GM18867 (cell line): ENCODE measurements around the gene JAZF1.

Experiments used
- ATAC-seq: cut with Tn5 transposase; IDR thresholded peaks from one replicate; pipeline ENCODE4 v1.9.1; 2021; ENCODE audit warnings: mild to moderate bottlenecking, moderate library complexity; ENCODE audit not compliant: unreplicated experiment

The JAZF1 gene

GRCh38 chr7:28078036-28078901 is 102.3 kb downstream of the JAZF1 start:
- ATAC-seq, result peak; percentile 57

DNA sequence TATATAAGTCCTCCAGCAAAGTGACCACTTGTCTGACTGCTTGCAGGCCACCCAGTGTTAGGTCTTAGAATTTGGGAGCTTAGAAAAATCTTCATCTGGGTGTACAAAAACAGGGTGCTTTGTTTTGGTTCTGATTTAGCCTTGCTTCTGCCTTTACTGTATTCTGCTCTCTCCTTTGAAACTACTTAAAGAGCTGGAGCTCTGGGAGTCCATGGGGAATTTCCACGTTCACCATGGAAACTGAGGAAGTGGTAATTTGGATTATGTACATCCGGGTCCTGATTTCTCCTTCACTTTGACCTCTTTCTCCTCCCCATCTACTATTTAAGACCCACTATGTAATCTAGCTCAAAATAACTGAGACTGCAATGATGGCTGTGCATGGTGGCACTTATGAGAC is 103.0 kb downstream of the JAZF1 start:
- no peak for ATAC-seq

GRCh38 chr7:28076423-28077200 is 104.0 kb downstream of the JAZF1 start:
- no peak for ATAC-seq

- ATAC-seq, result no peak
Measured at GRCh38 chr7:28075674-28076358, 104.8 kb downstream of the JAZF1 start.

GRCh38 chr7:28072876-28073514 is 107.6 kb downstream of the JAZF1 start:
- no peak for ATAC-seq

DNA sequence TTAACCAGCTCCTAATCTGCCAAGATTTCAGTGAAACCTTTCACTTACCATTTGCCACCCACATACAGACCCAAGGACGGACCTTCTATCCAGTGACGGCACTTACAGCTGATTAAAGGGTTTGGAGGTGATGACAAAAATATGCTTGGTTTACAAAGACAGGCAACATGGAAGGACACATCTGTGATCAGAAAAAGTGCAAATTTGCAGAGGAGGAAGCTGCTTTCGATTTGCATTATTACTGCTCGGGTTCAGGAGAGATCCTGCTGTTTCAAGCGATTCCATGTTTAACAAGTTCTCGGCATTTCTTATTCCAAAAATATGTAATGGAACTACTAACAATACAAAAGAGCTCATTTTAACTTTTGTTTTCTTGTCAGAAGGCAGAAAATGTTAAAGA is 109.0 kb downstream of the JAZF1 start:
- no peak for ATAC-seq

- no peak for ATAC-seq
Measured at GRCh38 chr7:28070297-28071055, 110.1 kb downstream of the JAZF1 start.

- no peak for ATAC-seq
Measured at GRCh38 chr7:28069807-28070206, 110.8 kb downstream of the JAZF1 start.

DNA sequence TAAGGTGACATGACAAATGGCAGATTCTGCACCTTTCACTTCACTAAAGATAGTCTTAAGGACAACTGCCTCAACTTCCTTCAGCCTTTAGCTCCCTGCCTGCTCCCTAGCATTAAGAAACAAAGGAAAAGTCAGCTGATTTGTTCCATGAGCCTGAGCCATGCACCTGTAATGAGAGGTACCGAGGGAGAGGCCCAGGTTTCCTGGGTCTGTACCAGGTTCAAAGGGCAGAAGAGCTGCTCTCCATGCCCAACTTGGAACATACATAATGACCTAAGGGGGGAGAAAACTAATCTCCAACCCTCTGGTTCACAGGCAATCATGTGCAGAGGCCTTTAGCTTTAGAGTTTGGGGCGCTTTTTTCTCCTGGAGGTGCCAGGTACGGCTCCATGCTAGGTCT is 111.2 kb downstream of the JAZF1 start:
- ATAC-seq, result no peak

- no peak for ATAC-seq
Measured at GRCh38 chr7:28068811-28069216, 111.8 kb downstream of the JAZF1 start.

DNA sequence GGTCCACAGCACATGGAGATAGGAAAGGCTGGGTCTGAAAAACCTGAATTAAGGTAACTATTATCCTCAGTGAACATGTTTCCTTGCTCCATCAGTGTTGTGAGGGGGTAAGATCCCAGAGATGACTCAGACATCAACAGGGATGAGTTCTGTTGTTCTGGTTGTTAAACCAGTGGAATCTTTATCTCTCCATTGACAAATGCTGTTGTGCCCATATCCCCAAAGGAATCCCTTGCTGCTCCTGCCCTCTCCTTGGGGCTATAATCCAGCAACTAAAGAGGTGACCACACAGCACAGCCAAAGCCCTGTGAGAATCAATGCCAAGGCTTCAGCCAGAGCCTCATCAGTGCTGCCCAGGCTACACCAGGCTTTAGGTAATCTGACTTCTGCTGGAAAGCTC is 113.4 kb downstream of the JAZF1 start:
- no peak for ATAC-seq

GRCh38 chr7:28065721-28066285 is 114.8 kb downstream of the JAZF1 start:
- no peak for ATAC-seq

- no peak for ATAC-seq
Measured at GRCh38 chr7:28065308-28065707, 115.3 kb downstream of the JAZF1 start.

DNA sequence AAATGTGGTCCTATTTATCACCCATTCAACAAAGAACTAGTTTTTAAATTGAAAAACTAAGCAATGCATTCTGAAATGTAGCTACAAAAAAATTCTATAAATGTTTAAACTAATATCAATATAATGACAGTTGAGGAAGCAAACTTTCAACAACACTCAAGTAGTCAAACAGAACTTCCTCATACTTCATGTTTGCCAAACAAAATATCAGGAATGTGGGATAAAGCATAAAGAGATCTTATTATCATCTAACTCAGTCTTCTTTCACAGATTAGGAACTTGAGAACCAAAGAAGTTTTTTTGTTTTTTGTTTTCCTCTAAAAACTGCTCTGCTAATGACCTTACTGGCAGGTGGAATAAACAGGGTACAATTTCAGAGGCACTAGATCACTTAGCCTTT is 116.2 kb downstream of the JAZF1 start:
- ATAC-seq, result no peak

DNA sequence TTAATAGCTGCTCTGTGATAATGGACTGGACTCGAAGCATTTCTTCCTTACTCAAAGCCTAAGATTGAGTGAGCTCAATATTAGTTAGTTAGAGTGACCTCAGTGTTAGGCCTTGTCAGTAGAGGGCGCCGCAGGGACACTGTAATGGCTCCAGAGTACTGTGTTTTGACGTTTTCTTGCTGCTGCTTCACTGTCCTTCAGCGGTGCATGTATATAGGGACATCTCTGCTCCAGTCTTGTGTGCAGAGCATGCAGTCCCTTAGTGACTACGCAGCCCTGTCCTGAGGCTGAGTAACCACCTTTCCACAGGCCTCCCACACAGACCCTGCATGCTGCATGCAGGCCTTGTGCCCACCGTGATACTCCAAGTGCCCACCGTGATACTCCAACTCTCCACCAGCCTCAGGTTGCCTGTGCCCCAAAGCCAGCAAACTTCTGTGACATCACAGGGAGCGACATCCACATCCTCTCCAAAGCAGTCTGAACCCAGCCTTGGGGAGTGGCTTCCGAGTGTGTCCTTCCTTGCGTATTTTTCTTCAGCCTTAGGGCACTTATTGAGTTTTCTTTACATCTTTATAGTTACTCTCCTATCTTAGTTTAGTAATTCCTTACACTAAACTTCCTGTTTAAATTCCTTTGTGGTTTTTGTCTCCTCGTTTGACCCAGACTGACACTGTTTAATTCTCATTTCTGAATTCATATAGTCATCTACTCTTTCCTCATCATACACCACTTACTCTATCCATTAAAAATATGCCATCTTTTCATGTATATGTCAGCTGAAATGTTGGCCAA is 118.2 kb downstream of the JAZF1 start:
- peak; percentile 83 for ATAC-seq

GRCh38 chr7:28061824-28062196 is 118.8 kb downstream of the JAZF1 start:
- no peak for ATAC-seq

GRCh38 chr7:28060371-28060950 is 120.1 kb downstream of the JAZF1 start:
- ATAC-seq, result no peak

- ATAC-seq, result no peak
Measured at GRCh38 chr7:28055161-28055544, 125.4 kb downstream of the JAZF1 start.
